CD4-positive, alpha-beta memory T cell (primary cell): ENCODE measurements around the gene ORM2. TPM values are rescaled to one million over a fixed set of nuclear protein-coding genes. Genes with fewer than 3 reads are reported as not detected.

Source experiments
- CTCF ChIA-PET: fragments of 350-600 bp; sonication (Branson Sonifier 250); formaldehyde crosslinking; loops from one replicate; lab custom pipeline; 2021; ENCODE audit warnings: inconsistent platforms; ENCODE audit not compliant: partially characterized antibody; lab: Charles Lee
- POLR2A ChIA-PET: fragments of 350-600 bp; sonication (Branson Sonifier 250); formaldehyde crosslinking; loops from one replicate; lab custom pipeline; 2021; ENCODE audit not compliant: partially characterized antibody; lab: Charles Lee
- DNase-seq, 5 donors: peaks; one replicate each; pipeline versions ENCODE4 v3.0.0 to v3.0.0-alpha.2; 2020 to 2022; ENCODE audit warnings: mixed read lengths in 1 of 5
- H3K27ac ChIP-seq: one replicate; pipeline ENCODE4 v1.7.0; 2013; ENCODE audit warnings: low read depth, low read length
- H3K27me3 ChIP-seq: 2 replicates; pipeline ENCODE4 v1.7.0; 2013; ENCODE audit warnings: mild to moderate bottlenecking, low read length, moderate library complexity; ENCODE audit not compliant: insufficient read depth
- H3K36me3 ChIP-seq: 2 replicates; pipeline ENCODE4 v1.7.0; 2013; ENCODE audit warnings: mild to moderate bottlenecking, low read length, moderate library complexity; ENCODE audit not compliant: insufficient read depth
- H3K4me1 ChIP-seq: 2 replicates; pipeline ENCODE4 v1.7.0; 2013; ENCODE audit warnings: mild to moderate bottlenecking, low read length, moderate library complexity; ENCODE audit not compliant: insufficient read depth
- H3K4me3 ChIP-seq, 2 donors: one replicate each; pipeline ENCODE4 v1.7.0; 2013; ENCODE audit warnings: low read length in 2 of 2, mild to moderate bottlenecking in 1 of 2
- H3K9me3 ChIP-seq, 2 donors: one replicate each; pipeline ENCODE4 v1.7.0; 2013; ENCODE audit warnings: low read length in 2 of 2, control low read depth in 1 of 2; ENCODE audit not compliant: control insufficient read depth in 1 of 2
- H3K27ac Mint-ChIP-seq, 7 donors: one replicate each; pipeline ENCODE4 v1.8.0; 2020 to 2021; ENCODE audit warnings: mixed read lengths in 7 of 7, mild to moderate bottlenecking in 6 of 7, inconsistent platforms in 3 of 7, moderate library complexity in 3 of 7
- H3K27me3 Mint-ChIP-seq, 2 donors: one replicate each; pipeline ENCODE4 v1.8.0; 2020 to 2021; ENCODE audit warnings: mixed read lengths in 2 of 2
- H3K36me3 Mint-ChIP-seq, 2 donors: one replicate each; pipeline ENCODE4 v1.8.0; 2020 to 2021; ENCODE audit warnings: mixed read lengths in 2 of 2, inconsistent platforms in 1 of 2, mild to moderate bottlenecking in 1 of 2
- H3K4me1 Mint-ChIP-seq, 4 donors: one replicate each; pipeline ENCODE4 v1.8.0; 2020 to 2021; ENCODE audit warnings: mixed read lengths in 4 of 4, mild to moderate bottlenecking in 1 of 4
- H3K4me3 Mint-ChIP-seq, 8 donors: one replicate each; pipeline ENCODE4 v1.8.0; 2020 to 2021; ENCODE audit warnings: mixed read lengths in 8 of 8, mild to moderate bottlenecking in 7 of 8, moderate library complexity in 6 of 8, inconsistent platforms in 3 of 8
- H3K9me3 Mint-ChIP-seq, 8 donors: one replicate each; pipeline ENCODE4 v1.8.0; 2020 to 2021; ENCODE audit warnings: mixed read lengths in 8 of 8, mild to moderate bottlenecking in 5 of 8, inconsistent platforms in 3 of 8, moderate library complexity in 1 of 8
- intact Hi-C: fragments of 100-400 bp; cut with micrococcal nuclease; formaldehyde crosslinking; loops from one replicate; pipeline ENCODE4 v1.15.1; 2023
- polyA plus RNA-seq, 2 donors: library from polyadenylated mRNA; unstranded; fragments of 300-500 nt; fragmentation: Illumina TruSeq; gene quantifications; one replicate each; pipeline ENCODE4 v1.2.3, GENCODE V29; 2021
- total RNA-seq, 2 experiments: library from RNA; stranded (reverse); gene quantifications; one replicate each; pipeline ENCODE4 v1.2.3, GENCODE V29; 2021

ORM2 gene
- total and polyA plus RNA-seq, 4 experiments from 2014 or later: not detected

DNA sequence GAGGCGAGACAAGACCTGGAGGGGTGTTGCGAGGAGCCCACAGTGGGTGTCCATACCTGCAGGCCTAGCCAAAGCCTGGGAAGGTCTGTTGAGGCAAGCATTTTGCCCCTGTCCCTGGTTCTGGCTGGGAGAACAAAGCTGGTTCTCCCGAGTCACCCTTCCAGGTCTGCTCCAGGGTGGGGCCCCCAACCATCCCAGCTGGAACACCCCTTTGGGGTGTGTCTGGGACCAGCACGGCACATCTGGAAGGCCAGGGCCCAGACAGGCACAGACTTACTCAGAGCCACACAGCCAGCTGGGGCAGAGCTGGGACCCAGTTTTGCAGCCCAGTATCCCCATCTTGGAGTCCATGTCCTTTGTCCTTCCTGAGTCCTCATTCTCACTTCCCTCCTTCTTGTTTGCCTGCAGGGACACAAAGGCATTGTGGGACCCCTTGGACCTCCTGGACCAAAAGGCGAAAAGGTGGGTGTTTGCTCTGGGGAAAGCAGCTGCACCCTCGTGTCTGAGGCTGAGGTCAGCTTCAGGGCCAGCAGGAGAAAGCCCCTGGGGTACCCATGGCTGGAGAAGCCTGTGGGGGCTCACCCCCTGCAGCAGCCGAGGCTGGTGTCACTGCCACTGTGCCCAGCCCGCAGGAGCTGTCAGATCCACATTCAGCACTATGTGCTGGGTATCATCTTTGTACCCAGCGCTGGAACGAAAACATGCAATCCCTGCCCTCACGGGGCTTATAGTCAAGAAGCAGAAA is 45.2 kb upstream of the ORM2 start:
- ChIA-PET POLR2A (no interaction called here), CTCF (no interaction called here)
- no peaks in the 10 kb centered on the region for H3K9me3 Mint-ChIP-seq
- DNase-seq: peak in 1 of 5 donors; percentile 13
- H3K36me3 ChIP-seq: no peaks in the 10 kb centered on the region
- no peaks in the 10 kb centered on the region for H3K9me3 ChIP-seq
- no peak overlapping the region for H3K4me3 ChIP-seq
- H3K36me3 Mint-ChIP-seq: no peaks in the 10 kb centered on the region
- no peak overlapping the region for H3K4me3 Mint-ChIP-seq
- intact Hi-C loops: no loop called here
- H3K4me1 ChIP-seq: no peaks in the 10 kb centered on the region
- no peaks in the 10 kb centered on the region for H3K27me3 ChIP-seq
- no peak overlapping the region for H3K27ac ChIP-seq
- no peak overlapping the region for H3K27ac Mint-ChIP-seq
- peaks cover 0 to 1% of the 10 kb centered on the region in 2 donors for H3K27me3 Mint-ChIP-seq
- H3K4me1 Mint-ChIP-seq: no peaks in the 10 kb centered on the region

DNA sequence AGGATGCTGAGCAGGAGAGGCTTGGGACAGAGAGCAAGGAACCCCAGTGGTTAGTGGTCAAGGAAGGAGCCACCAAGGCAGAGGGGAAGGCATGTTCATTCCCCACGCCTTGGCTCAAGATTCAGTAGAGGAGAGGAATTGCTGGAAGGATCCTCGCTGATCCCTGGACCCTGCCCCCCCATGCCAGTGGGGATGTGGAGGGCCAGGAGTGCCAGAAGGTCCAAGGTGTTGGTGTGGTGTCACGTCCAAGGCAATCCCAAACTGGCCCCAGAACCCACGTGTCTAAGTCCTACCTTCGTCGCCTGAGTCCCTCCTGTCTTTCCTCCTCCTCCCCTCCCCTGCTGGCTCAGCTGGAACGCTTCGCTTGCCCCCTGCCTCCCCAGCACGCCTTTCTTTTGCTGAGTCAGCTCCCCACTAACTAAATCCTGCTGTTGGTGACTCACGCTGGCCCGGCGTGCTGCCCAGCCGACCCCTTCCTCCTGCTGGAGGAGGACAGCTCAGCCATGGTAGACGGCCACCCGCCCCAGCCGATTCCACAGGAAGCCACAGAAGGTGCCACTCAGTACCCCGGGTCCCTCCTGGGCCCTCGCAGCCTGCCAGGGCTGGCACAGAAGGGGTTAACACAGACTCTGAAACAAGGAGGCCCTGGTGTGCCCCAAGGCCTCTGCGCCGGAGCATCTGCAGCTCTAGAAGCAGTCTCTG is 44.4 kb upstream of the ORM2 start:
- H3K9me3 Mint-ChIP-seq: no peaks in the 10 kb centered on the region
- no peak overlapping the region for H3K27ac Mint-ChIP-seq
- Histone ChIP-seq H3K4me3 (no peak overlapping the region), H3K4me1 (no peaks in the 10 kb centered on the region), H3K9me3 (no peaks in the 10 kb centered on the region), H3K27me3 (no peaks in the 10 kb centered on the region), H3K27ac (no peak overlapping the region), H3K36me3 (no peaks in the 10 kb centered on the region)
- no peaks in the 10 kb centered on the region for H3K36me3 Mint-ChIP-seq
- intact Hi-C loops: no loop called here
- H3K27me3 Mint-ChIP-seq: peaks cover 0 to 1% of the 10 kb centered on the region in 2 donors
- ChIA-PET POLR2A (no interaction called here), CTCF (interaction anchor here (0.9 to 1.3 kb wide), 2 partner anchors 11 to 201 kb away, joined by 3 read pairs; no protein-coding TSS in a partner anchor)
- no peak overlapping the region for H3K4me3 Mint-ChIP-seq
- DNase-seq: no peak
- no peaks in the 10 kb centered on the region for H3K4me1 Mint-ChIP-seq

- no peaks in the 10 kb centered on the region for H3K4me1 ChIP-seq
- POLR2A ChIA-PET: no interaction called here
- Mint-ChIP-seq H3K4me1 (peaks cover 2 to 5% (median 5%) of the 10 kb centered on the region in 4 donors), H3K36me3 (no peaks in the 10 kb centered on the region), H3K9me3 (peaks cover 0 to 1% (median 0%) of the 10 kb centered on the region in 8 donors), H3K27ac (no peak overlapping the region), H3K4me3 (no peak overlapping the region), H3K27me3 (peaks cover 3 to 8% of the 10 kb centered on the region in 2 donors)
- no peaks in the 10 kb centered on the region for H3K36me3 ChIP-seq
- no peak for DNase-seq
- H3K9me3 ChIP-seq: no peaks in the 10 kb centered on the region
- no peaks in the 10 kb centered on the region for H3K27me3 ChIP-seq
- no peak overlapping the region for H3K4me3 ChIP-seq
- intact Hi-C loops: no loop called here
- CTCF ChIA-PET: interaction anchor here (0.9 to 1.3 kb wide), 2 partner anchors 12 to 202 kb away, joined by 3 read pairs; no protein-coding TSS in a partner anchor
- H3K27ac ChIP-seq: no peak overlapping the region
Measured at GRCh38 chr9:114286146-114286679, 43.5 kb upstream of the ORM2 start.

- H3K4me1 Mint-ChIP-seq: peaks cover 2 to 6% (median 5%) of the 10 kb centered on the region in 4 donors
- no peak overlapping the region for H3K4me3 Mint-ChIP-seq
- intact Hi-C loops: no loop called here
- ChIA-PET POLR2A (no interaction called here), CTCF (interaction anchor here (1.3 to 1.4 kb wide), 2 partner anchors 7 to 203 kb away, joined by 3 read pairs; no protein-coding TSS in a partner anchor)
- no peak for DNase-seq
- H3K36me3 ChIP-seq: no peaks in the 10 kb centered on the region
- no peaks in the 10 kb centered on the region for H3K9me3 ChIP-seq
- H3K36me3 Mint-ChIP-seq: no peaks in the 10 kb centered on the region
- no peaks in the 10 kb centered on the region for H3K4me1 ChIP-seq
- peaks cover 0 to 1% (median 0%) of the 10 kb centered on the region in 8 donors for H3K9me3 Mint-ChIP-seq
- H3K27me3 ChIP-seq: no peaks in the 10 kb centered on the region
- H3K27me3 Mint-ChIP-seq: peaks cover 3 to 8% of the 10 kb centered on the region in 2 donors
- no peak overlapping the region for H3K4me3 ChIP-seq
- H3K27ac ChIP-seq: no peak overlapping the region
- H3K27ac Mint-ChIP-seq: no peak overlapping the region
Measured at GRCh38 chr9:114287001-114287762, 42.5 kb upstream of the ORM2 start.

- POLR2A ChIA-PET: no interaction called here
- Histone ChIP-seq H3K36me3 (no peaks in the 10 kb centered on the region), H3K27ac (no peak overlapping the region), H3K9me3 (no peaks in the 10 kb centered on the region), H3K4me3 (no peak overlapping the region), H3K4me1 (no peaks in the 10 kb centered on the region), H3K27me3 (no peaks in the 10 kb centered on the region)
- intact Hi-C loops: no loop called here
- no peaks in the 10 kb centered on the region for H3K36me3 Mint-ChIP-seq
- H3K4me1 Mint-ChIP-seq: peaks cover 2 to 6% (median 5%) of the 10 kb centered on the region in 4 donors
- H3K4me3 Mint-ChIP-seq: no peak overlapping the region
- no peak overlapping the region for H3K27ac Mint-ChIP-seq
- DNase-seq: no peak
- H3K27me3 Mint-ChIP-seq: peaks cover 3 to 8% of the 10 kb centered on the region in 2 donors
- peaks cover 0 to 1% (median 0%) of the 10 kb centered on the region in 8 donors for H3K9me3 Mint-ChIP-seq
- CTCF ChIA-PET: interaction anchor here (1.4 kb wide), 1 partner anchor 8 kb away, joined by 3 read pairs; no protein-coding TSS in a partner anchor
Measured at GRCh38 chr9:114287763-114288192, 41.9 kb upstream of the ORM2 start.

DNA sequence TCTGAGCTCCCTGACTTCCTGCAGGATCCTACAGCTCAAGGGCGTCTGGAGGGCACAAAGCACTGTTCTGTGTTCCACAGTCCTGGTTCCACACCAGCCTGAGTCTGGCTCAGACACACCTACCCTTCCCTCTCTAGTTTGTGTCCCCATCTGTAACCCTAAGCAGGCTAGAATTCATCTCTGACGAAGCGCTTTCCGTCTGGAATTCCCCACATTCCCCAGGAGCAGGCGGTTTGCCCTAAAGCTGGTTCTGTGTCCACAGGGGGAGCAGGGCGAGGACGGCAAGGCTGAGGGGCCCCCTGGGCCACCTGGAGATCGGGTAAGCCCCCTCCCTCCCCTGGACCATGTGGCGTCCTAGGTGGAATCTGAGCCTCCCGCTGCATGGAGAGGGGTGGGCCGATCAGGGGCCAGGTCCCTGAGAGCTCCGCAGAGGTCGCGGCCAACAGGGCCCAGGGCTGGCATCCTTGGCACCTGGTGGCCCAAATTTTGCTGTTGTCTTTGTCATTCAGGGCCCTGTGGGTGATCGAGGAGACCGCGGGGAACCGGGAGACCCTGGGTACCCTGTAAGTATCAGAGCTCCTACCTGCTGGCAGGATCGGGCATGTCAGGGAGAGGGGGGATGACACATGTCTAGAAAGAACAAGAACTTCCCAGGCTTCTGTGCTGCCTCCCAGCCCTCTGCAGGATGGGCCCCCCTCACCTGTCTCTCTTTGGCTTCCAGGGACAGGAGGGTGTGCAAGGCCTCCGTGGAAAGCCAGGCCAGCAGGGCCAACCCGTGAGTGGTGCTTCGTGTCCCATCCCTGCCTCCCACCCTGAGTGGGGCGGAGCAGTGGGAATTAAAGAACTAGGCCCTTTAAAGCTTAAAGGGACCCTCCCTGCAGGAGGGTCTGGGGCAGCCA is 41.2 kb upstream of the ORM2 start:
- POLR2A ChIA-PET: no interaction called here
- H3K36me3 ChIP-seq: no peaks in the 10 kb centered on the region
- H3K9me3 ChIP-seq: no peaks in the 10 kb centered on the region
- Mint-ChIP-seq H3K4me3 (no peak overlapping the region), H3K9me3 (peaks cover 0 to 4% (median 0%) of the 10 kb centered on the region in 8 donors), H3K27me3 (peaks cover 3 to 8% of the 10 kb centered on the region in 2 donors), H3K4me1 (peaks cover 2 to 6% (median 5%) of the 10 kb centered on the region in 4 donors), H3K27ac (no peak overlapping the region), H3K36me3 (no peaks in the 10 kb centered on the region)
- H3K4me3 ChIP-seq: no peak overlapping the region
- no peaks in the 10 kb centered on the region for H3K27me3 ChIP-seq
- no peak overlapping the region for H3K27ac ChIP-seq
- CTCF ChIA-PET: interaction anchor here (1.4 kb wide), 1 partner anchor 9 kb away, joined by 3 read pairs; no protein-coding TSS in a partner anchor
- H3K4me1 ChIP-seq: no peaks in the 10 kb centered on the region
- no peak for DNase-seq
- intact Hi-C loops: no loop called here
